Fibroblast of mammary gland (primary cell): ENCODE results near the gene A4GALT.
A peak's percentile ranks its signal among the peaks of the same experiment; 100 is the strongest.

Experiments
- DNase-seq: peaks from one replicate; pipeline ENCODE4 v3.0.0-alpha.2; 2010; ENCODE audit warnings: low read depth
- H3K4me3 ChIP-seq: 2 replicates; pipeline ENCODE4 v1.5.1; 2011; ENCODE audit warnings: low read depth, mild to moderate bottlenecking, low read length, moderate library complexity; ENCODE audit not compliant: control insufficient read depth
- TF ChIP-seq, protein P1 (sequence below): conservative IDR thresholded peaks from 2 replicates; pipeline ENCODE4 v1.5.1; 2011; ENCODE audit warnings: low read depth, low read length, inconsistent platforms; ENCODE audit not compliant: control insufficient read depth, insufficient read depth

The A4GALT gene

DNA sequence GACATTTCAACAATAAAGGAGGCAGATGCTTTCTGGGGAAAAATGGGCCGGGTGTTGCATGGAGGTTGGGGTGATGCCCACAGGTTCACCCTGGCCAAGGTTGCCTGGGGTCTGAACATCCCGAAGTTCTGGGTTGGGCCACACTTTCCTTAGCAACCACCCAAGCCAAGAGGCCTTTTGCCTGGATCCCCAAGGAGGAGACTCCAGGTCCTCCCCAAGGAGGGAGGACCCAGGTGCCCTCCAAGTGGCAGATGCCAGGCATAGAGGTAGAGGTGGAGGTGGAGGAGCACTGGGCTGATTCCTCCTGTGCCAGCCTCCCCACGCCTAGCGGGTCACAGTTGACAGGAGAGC is 72.7 kb downstream of the A4GALT start:
- no peak for DNase-seq
- peak overlapping the region; percentile 91 for H3K4me3 ChIP-seq
- TF ChIP-seq, protein P1, sequence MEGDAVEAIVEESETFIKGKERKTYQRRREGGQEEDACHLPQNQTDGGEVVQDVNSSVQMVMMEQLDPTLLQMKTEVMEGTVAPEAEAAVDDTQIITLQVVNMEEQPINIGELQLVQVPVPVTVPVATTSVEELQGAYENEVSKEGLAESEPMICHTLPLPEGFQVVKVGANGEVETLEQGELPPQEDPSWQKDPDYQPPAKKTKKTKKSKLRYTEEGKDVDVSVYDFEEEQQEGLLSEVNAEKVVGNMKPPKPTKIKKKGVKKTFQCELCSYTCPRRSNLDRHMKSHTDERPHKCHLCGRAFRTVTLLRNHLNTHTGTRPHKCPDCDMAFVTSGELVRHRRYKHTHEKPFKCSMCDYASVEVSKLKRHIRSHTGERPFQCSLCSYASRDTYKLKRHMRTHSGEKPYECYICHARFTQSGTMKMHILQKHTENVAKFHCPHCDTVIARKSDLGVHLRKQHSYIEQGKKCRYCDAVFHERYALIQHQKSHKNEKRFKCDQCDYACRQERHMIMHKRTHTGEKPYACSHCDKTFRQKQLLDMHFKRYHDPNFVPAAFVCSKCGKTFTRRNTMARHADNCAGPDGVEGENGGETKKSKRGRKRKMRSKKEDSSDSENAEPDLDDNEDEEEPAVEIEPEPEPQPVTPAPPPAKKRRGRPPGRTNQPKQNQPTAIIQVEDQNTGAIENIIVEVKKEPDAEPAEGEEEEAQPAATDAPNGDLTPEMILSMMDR, result no peak

DNA sequence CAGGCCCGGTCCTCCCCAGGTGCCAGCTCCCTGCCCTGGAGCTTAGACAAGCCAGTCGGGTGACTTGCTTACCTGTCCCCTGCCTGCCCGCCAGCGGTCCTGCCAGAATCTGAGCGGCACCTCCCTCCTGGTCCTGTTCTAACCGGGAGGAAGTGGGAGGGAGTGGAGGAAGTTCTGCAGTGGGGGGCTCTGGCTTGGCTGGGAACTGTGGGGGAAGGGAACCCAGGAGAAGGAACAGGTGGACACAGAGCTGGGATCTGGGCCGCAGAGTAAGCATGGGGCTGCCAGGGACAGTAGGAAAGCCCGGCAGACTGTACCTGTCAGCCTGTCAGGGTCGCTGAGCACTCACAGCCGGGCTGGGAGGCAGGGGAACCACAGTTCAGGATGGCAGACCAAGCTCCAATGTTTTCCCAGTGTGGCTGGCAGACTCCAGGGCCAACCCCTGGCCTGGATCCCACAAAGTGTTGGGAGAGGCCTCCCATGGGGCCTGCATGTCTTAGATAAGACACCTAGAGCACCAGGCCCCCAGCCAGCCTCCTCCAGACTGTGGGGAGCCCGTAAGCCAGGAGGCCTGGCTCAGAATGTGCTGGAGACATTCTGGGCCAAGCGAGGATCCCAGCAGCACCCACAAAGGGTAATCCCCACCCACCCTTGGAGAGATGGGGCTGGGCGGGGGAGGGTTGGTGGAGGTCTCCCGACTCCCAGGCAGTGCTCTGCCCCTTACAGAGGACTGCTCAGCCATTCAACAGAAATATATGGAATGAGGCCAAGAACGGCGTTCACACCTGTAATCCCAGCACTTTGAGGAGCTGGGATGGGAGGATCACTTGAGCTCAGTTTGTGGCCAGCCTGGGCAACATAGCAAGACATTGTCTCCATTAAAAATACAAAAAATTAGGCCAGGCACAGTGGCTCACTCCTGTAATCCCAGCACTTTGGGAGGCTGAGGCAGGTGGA is 73.8 kb downstream of the A4GALT start:
- H3K4me3 ChIP-seq, result no peak overlapping the region
- DNase-seq, result no peak
- TF ChIP-seq, protein P1, result no peak

DNA sequence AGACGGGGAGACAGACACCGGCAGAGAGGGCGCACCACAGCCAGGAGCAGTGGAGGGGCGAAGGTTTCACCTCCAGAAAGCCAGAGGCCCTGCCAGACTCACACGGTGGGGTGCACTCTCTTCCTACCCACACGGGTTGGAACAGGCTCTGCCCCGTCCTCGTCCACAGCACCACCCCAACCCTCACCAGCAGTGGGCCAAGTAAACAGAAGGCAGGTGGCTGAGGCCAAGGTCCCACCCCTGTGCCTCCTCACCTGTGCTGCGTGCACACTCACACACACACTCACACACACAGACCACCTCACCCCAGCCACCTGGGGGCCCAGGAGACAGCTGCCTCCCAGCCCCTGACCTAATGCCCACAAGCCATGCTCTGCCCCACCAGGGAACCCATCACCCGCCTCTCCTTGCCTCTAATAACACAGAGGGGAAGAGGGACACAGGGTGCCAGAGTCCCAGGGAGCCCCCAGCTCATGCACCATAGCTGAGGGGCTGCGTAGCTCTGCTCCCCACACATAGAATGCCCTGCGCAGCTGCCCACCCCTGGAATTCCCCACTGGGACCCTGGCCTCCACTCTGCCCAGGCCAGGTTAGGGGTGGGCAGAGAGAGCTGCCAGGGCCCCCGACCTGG is 74.6 kb downstream of the A4GALT start:
- no peak overlapping the region for H3K4me3 ChIP-seq
- TF ChIP-seq, protein P1, result no peak
- DNase-seq, result no peak

DNA sequence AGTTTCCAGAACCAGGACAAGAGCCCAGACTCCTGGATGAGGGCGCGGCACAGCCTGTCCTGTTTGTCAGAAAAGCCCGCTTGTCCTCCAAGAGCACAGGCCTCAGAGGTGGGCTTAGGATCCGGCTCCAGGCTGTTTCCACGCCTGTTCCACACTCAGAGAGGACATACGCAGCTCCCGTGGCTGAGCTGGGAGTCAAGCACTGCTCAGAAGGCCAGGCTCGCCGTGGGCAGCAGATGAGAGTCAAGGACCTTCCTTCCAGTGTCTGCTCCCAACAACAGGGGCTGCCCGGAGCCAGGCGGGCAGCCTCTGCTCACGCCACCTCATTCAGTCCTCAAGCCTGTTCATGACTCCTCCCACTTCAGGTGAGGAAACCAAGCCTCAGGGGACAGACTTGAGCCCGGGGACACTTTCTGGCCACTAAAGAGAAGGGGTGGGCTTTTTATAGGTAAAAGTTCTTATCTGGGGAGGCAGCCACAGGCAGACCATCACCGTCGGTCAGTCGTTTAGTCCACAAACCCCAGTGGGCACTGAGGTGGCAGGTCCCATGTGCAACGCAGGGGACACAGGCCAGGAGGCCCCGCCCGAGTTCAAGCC is 75.2 kb downstream of the A4GALT start:
- TF ChIP-seq, protein P1, result no peak
- DNase-seq, result no peak
- H3K4me3 ChIP-seq, result no peak overlapping the region

DNA sequence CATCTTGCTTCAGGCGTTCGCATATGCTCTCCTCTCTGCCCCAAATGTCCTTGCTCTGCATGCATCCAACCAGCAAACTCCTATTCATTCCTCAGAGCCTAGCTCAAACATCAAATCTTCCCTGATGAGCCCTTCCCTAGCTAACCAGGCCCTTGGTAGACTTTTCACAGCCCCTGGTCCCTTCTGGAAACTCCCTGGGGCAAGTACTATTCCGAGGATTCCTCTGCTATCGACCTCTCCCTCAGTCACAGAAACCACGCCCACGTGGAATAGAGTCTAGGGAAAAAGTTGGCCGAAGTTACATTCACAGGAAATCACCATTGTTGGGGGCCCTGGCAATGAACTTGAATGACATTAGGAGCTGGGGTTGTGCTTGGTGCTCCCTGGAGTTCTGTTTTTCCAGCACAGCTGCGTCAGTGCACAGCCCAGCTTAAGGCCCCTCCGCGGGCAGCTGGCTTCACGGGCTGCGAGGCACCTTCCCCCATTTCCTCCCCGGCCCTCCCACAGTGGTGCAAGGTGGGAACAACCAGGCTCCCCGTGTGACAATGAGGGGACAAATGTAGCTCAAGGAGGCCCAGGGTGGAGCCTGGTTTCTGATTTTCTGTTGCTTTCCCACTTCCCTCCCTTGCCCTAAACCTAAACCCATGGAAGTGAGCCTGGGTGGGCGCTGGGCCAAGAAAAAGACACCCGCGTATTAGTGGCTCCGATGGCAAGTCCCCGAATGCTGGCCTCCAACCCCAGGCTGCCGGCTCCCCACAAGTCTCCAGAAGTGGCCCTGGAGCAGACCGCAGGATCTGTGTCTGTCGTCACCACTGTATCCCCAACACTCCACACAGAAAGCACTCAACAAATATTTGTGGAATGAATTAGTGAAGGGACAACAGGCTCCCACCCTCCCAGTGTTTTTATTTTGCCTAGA is 76.0 kb downstream of the A4GALT start:
- TF ChIP-seq, protein P1, result no peak
- no peak overlapping the region for H3K4me3 ChIP-seq
- DNase-seq, result peak; percentile 45

DNA sequence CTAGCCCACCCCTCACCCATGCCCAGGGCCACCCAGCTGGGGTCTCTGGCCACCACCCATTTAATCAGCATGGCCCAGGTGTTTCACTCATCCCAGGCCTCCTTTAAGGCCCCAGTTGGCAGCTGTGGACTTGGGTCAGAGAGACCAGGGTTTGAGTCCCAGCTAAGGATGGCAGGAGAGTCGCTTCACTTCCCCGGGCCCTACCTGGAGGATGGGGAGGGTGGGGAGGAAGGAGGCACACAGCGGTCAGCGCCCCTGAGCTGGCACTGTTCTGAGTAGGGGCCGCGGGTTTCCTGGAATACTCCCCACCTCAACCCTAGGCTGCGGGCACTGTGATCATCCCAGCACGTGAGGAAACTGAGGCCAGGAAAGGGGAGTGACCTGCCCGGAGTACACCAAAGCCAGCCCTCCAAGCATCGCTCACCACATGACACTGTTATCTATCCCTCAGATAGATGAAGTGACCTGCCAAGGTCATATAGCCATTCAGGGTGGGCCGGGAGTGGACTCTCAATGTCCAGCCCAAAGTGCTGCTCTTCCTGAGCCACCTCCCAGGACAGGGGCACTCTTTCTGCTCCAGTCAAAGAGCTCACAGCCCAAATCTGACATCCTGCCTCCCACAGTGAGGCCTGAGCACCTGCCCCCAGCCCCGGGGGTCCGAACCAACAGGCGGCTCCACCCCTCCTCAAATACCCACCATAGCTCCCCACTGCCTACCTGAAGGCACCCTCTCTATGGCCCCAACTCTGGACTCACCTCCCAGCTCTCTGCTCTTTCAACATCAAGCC is 76.8 kb downstream of the A4GALT start:
- TF ChIP-seq, protein P1, result no peak
- no peak overlapping the region for H3K4me3 ChIP-seq
- DNase-seq, result no peak
